HPDE6-E6E7 (cell line): ENCODE measurements around the gene ARPC1B.

Source experiments
- DNase-seq: peaks from one replicate; pipeline ENCODE4 v3.0.0; 2011; ENCODE audit warnings: missing footprints; ENCODE audit errors: extremely low spot score

Gene ARPC1B

DNA sequence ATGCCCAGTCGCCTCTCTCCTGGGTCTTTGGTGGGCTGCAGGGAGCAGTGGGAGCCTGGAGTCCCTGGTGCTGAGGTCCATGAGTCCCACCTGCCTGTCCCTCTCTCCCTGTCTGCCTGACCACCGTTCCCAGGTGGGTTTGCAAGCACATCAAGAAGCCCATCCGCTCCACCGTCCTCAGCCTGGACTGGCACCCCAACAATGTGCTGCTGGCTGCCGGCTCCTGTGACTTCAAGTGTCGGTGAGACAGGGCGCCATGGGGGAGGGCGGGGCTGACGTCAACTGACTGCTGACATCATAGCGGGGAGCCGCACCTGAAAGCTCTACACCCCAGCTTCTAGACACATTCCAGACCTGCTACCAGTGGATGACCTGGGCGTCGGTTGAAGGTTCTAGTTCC, 15.2 kb downstream of the ARPC1B start:
- DNase-seq = no peak

DNA sequence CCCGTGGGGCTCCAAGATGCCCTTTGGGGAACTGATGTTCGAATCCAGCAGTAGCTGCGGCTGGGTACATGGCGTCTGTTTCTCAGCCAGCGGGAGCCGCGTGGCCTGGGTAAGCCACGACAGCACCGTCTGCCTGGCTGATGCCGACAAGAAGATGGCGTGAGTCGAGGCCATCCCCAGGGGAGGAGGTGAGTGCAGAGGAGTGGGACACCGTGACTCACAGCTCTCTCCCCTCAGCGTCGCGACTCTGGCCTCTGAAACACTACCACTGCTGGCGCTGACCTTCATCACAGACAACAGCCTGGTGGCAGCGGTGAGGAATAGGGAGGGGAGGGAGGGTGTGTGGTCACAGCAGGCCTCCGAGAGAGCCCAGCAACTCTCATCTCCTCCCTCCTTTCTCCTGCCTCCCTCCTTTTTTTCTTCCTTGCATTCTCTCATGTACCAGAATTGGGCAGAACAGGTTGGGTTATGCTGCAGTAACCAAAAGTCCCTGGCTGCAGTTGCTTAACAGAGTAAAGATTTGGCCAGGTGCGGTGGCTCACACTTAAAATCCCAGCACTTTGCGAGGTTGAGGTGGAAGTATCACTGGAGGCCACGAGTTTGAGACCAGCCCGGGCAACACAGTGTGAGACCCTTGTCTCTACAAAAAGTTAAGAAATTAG, 16.5 kb downstream of the ARPC1B start:
- no peak for DNase-seq

DNA sequence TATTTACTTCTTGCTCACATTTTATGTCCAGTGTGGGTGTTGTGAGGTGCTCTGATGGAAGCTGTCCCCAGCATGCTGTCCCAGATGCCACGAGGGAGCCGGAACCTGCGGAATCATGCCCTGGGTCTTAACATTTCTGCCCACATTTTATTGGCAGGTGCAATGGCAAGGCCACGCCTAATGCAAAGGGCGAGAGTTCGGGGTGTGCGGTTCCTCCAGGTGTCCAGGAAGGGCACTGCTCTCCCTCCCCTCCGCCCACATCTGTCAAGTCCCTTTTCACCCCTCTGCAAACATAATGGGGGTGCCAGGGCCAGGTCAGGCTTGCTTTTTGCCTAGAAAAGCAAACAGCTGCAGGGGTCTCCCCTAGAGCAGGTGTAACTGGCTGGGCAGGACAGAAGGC, 17.5 kb downstream of the ARPC1B start:
- no peak for DNase-seq

DNA sequence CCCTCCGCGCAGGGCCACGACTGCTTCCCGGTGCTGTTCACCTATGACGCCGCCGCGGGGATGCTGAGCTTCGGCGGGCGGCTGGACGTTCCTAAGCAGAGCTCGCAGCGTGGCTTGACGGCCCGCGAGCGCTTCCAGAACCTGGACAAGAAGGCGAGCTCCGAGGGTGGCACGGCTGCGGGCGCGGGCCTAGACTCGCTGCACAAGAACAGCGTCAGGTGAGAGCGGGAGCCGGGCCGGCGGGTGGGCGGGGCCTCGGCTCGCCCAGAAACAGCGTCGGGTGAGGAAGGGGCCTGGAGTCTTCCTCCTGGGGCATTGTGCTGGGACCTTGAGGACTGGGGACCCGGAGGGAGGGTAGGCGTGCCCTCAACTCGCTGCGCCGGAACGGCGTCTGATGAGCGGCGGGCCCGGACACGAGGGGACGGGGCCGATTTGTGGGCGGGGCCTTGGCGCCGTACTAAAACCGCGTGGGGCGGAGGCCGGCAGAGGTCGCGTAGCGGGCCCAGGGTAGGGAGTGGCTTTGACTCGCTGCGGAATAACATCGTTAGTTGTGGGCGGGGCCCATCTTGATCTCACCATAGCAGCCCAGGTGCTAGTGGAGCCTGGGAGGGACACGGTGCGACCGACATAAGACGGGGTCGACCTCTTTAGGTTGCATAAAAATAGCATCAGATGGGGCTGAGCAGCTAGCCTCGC, 18.3 kb downstream of the ARPC1B start:
- DNase-seq = no peak

DNA sequence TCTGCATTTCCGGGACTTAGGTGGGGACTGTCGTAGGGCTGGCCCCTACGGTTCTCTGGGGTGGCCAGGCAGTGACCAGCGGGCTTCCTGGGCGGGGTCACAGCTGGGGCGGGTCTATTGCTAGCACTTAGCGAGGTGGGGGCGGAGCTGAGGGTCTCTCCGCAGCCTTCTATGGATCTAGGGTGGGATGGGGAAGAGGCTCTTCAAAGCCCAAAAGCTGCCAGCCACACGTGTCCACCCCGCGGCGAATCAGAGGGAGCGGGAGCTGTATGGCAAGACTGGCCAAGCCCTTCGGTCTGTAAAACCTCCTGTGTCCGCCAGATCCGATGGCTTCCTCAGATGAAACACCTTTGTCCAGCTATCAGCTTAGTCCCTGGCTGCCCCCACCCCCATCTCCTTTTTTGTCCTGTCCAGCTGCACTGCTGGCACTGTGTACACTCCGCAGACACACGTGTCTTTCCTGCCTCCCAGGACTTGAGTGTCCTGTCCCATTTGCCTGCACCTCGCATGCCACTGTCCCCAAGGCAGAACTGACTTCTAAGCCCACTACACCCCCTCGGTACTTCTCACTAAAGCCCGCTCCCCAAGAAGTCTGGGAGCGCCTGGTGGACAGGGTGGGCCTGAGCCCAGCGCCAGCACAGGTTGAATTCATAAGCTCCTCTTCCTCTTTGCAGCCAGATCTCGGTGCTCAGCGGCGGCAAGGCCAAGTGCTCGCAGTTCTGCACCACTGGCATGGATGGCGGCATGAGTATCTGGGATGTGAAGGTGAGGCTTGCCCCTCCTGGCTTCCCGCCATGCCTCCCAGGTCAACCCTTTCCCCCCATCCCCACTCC, 19.0 kb downstream of the ARPC1B start:
- no peak for DNase-seq

DNA sequence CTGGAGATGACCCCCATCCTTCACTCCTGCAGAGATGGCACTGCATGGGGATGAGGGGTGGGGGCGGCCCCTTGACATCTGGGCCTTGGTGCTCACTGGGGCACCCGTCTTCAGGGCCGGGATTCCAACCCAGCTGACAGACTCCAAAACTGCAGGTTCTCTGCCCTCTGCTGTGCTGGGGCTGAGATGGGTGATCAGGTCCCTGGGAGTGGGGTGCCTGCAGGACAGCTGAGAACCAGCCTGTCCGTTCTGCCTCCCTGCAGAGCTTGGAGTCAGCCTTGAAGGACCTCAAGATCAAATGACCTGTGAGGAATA, 19.6 kb downstream of the ARPC1B start:
- DNase-seq = no peak

DNA sequence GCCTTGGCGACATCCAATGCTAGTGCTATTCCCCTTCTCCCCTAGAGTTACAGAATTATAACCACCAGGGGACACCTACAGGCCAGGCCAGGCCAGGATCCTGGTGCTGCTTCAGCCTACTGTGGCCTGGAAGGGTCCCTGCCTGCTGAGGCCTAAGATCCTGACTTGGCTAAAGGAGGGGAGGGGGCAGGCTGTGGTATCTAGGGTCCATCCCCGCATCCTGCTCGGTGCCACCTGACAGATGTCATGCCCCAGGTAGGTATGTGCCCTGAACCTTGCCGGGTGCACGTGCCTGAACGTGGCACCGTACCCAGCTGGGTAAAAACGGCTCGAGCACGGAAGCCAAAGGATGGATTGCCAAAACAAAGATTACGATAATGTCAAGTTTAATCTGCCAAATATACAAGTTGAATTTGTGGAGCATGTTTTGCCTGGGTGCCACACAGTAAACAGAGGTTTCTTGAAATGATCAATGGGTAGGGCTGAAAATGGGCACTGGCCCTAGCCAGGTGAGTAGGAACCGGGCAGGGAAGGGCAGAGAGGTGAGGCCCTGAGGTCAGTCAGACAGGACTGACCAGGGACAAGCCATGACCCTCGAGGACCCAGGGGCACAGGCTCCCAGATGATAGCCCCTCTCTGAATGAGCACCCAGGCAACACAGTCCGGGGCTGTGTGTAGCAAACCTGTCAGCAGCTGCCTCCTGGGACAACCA, 21.2 kb downstream of the ARPC1B start:
- no peak for DNase-seq

DNA sequence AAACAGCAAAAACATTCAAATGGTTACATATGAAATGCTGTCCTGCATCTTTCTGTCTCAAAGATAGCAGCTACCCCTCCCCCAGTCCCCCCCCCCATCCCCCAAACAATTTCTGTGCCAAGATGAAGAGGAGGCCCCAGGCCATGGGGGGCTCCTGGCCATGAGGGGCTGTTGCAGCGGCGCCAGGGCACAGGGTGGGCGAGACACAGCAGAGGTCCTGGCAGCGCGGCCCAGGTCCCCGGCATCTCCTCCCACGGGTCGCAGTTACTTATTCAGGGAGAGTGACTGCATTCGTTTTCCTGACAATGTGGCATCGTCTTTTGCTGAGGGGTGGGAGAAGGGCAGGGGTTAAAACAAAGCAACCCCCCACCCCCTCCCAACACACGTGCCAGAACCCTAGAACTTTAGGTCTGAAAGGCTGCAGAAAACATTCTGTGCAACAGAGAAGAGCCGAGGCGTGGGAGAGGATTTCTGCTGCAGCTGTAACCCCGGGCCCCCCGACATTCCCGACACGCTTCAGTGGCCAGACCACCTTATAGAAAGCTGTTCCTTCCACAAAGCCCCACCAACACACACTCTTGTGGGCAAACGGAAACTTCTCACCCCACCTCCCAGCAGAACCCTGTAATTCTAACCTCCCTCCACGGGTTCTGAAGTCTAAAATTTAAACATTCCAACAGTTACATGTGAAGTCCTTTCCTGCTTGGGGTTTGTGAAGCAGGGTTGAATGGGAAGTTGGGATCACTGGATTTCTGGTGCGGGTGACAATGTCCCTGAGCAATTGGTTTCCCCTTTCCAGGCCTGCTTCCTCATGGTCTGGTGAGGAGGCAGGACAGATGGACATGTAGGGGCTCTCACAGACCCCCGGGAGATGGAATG, 22.1 kb downstream of the ARPC1B start:
- no peak for DNase-seq

DNA sequence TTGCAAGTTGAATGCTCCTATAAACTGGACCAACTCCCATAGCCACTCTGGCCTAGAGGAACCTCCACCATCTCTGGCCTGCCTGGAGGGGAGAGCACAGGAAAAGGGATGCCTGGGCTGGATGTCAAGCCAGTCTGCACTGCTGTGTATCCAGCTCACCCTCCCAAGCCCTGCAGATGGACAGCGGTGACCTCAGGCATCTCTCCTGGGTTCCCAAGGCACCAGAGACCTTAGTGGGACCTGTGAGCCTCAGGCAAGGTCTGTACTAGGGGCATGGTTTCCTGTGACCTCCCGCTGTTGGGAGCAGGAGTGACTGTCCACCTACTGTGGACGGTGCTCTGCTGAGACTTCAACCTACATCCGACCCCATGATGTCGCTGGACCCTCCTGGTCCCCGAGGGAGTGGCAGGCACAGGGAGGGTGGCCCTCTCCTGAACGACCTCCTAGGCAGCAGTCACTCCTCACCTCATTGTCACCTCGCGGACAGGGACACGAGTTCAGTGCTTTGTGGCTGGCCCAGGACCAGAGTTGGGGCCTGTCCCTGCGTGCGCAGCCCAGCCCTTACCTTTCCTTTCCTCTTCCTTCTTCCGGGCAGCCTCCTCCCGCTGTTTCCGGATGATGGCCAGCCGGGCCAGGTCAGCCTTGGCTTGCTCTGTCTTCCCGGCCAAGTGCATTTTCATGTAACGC, 22.9 kb downstream of the ARPC1B start:
- no peak for DNase-seq

DNA sequence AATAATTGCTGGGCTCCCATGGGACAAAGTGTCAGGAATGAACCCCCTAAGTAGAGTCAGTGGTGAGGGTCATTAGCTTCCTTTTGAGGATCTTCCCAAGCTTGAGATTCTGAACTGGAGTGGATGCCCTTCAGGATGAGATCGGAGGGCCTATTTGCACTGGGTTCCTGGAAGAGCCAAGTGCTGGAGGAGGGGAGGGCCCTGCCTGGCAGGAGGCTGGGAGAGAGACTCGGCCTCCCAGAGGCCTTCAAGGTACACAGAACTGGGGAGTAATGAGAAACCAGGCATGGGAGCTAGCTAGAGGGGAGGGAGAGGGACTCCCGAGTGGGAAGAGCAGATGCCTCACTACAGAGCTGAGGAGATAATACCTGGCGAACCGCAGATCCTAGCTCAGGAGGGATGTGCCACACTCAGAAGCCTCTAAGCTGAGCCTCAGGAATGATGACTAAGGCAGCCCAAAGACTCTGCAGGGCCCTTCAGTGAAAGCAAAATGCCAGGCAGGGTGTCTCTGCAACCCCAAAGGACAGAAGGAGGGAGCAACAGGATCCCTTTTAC, 24.4 kb downstream of the ARPC1B start:
- DNase-seq = no peak

DNA sequence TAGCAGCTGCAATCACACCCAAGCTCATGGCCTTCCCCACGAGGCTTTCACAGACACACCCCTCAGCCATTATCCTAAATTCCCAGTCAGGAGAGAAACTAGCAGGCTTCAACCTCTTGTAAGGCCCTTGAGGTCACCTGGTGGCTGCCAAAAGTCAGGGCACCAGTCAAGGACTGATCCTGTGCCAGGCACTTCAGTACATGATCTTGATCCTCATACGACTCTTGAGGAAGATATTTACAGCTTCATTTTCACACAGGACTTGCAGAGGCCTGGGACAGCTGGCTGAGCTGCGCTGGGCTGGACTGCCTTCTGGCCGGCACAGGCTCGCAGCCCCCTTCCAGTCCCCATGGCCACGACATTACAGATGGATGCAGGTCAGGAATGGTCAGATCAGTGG, 25.1 kb downstream of the ARPC1B start:
- DNase-seq = no peak

DNA sequence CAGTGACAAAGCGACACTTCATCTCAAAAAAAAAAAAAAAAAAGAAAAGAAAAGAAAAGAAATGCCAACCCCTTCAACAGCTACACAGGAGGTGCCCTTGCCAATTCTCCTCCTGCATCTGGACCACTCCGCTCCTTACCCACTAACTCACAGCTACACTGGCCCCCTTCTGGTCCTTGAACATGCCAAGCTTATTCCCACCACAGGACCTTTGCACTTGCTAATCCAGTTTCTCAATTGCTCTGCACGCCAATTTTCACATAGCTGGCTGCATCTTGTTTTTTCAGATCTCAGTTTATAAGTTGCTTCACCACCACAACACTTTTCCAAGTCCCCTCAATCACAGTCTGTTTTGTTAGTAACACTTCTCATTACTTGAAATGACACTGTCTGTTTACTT, 28.3 kb downstream of the ARPC1B start:
- no peak for DNase-seq

DNA sequence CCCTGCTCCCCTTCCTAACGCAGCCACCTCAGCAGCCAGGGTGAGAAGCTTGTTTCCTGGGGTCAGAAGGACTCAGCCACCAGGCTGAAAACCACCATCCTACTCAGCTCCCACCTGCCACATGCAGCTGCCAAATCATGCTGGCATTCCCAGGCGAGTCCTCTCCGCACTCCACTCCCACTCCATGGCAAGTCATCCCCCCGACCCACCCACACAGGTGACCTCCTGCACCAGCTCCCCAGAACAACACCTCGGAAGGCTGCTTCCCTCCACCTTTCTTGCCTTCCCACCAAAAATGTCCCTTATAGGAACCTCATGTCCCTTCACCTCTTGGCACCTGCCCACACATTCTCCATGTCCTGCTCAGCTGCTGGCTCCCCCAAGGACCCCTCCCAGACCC, 29.2 kb downstream of the ARPC1B start:
- DNase-seq = no peak

DNA sequence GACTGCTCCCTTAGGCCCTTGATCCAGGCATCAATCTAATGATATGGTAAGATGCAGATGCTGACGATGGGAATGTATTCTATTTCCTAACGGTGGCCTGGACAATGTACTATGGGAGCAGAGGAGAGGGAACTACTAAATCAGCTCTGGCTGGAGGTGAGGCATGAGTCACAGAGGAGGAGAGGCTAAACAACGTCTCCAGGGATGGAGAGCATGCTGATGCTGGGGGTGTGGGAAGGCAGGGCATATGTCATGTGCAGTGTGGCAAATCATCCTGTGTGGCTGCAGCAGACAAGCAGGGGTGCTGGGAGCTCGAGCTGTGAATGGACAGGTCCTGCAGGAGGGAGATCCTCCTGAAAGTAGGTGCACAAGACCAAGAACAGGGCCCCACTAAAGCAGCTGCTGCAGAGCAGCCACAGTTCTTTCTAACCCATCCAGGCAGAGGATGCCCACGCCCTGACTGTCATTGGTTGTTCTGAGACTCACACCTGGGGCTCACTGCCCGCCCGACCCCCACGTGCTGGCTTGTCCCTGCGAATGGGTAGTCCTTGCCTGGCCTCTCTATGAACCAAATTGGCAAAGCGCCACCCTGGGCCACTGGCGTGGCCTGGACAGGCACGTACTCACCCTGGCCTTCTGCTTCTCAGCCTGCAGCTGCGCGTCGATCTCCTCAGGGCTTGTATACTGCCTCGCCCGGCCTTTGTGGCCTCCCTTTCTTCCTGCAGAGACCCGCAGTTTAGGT, 29.9 kb downstream of the ARPC1B start:
- DNase-seq = no peak

DNA sequence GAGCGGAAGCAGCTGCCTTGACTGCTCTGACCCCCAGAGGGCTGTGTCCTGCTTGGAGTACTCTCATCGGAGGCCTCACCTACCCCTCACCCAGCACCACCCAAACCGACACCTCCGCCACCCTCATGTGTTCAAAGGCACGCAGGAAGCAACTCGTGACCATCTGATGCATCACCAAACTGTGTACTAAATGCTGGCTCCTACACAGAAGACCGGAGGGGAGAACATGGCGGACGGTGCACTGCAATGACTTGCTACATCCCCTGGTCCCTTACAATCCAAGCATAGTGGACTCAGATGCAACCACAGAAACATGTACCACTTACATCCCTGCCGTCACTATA, 30.4 kb downstream of the ARPC1B start:
- no peak for DNase-seq

DNA sequence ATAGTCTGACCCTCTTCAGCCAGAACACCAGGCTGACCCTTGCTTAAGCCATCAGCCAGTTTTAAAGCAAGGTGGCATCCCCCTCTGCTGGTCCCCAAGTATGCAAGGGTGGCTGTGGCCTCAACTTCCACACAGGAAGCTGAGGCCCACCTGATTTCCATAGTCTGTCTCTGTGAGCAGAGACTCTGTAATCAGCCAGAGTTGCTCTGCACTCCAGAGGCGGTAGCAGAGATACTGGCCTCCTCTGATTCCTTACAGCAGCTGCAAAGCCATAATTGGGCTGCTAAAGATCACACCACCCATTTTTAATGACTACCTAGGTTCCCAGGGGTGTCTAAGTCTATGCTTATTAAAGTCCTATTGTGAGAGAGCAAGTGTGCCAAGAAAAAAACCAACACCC, 32.0 kb downstream of the ARPC1B start:
- DNase-seq = no peak

DNA sequence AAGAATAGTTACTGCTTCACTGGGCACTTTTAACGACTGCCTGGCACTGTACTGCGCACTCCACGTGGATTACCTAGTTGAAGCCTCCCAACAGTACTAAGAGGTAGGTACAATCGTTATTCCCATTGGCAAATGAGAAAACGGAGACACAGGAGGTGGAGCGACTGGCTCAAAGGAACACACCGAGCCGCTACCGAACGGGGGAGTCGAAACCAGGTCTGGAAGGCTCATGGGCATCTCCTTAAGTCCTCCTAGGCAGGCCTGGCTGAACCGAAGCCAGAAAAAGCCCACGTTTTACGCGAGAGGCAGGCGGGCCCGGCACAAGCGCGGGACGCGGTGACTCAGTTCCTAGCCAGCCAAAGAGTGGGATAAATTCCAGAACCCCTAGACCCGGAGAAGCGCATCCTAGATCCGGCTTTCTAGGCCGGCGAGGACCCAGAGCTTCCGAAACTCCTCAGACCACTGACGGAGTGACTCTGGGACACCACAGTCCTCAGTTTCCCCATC, 33.4 kb downstream of the ARPC1B start:
- peak; percentile 48 for DNase-seq

DNA sequence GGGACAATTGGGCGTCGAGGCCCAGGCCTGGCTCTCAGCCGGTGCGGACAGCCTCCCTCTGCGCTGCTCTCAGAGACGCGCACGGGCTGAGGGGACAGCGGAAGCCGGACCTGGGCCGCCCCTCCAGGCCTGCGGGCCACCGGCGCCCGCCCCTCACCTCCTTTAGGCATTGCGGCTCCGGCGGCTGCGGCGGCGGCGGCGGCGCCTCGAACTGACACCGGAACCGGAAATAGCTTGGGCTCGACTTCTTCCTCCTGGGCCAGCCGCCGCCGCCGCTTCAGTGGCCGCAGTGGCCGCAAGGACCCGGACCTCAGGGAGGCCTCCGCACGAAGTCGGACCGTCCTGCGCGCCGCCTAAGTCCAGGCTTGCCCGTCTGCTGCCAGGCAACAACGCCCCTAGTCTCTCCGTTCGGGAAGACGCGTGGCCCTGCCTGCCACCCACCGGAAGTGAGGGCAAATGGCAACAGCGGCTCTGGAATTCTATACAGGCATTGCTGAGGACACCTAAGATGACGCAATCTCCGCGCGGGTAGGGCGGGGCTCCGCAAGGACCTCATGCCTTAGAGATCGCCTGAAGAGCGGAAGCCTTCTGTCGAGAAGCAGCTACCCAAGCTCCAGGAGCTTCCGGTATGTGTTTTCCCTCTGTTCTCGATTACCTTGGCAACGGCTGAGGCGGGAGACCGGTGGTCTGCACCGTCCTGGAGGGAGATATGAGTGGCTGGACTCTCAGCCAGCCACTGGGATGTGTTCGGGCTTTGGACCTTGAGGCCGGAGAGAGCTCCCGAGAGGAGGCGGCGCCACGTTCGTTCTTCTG, 34.1 kb downstream of the ARPC1B start, which contains the start of the genes BUD31 and PDAP1:
Gene BUD31 (plus strand): TSS at position 591 of the 813 bp plus-strand sequence. CDS start 2,124 bp downstream, outside the sequence.
Gene PDAP1 (minus strand): TSS at position 219 of the 813 bp plus-strand sequence. CDS start 49 bp downstream, at position 170.
- DNase-seq = peak; percentile 92

DNA sequence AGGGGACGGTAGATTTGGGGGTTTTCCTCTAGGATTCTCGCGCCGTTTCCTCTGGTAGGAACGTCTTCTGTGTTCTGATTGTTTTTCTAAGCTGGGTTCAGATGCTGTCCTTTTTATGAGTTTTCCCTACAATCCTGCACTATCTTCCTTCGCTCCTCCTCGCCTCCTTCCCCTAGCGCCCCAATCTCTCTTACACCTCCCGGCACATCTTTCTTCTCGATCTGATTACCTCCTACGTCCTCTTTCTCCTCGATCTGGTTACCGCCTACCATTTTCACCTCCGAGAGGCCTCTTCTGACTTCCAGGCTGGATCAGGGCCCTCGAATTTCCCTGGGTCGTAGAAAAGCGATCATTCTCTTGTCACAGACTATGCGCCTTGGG, 34.7 kb downstream of the ARPC1B start:
- no peak for DNase-seq
